ENCODE results near the gene MTG2. TPM values are rescaled to one million over a fixed set of nuclear protein-coding genes. Genes with fewer than 3 reads are reported as not detected.

The MTG2 gene
- total and polyA plus RNA-seq, 2 donors = 10.3 to 25.8 TPM

- 82% methylated on average over 22 of the region's 22 CpGs for WGBS
- H3K36me3 ChIP-seq (ENCODE audit: insufficient read depth) = peaks cover 2% of the 10 kb centered on the region
- no peak for DNase-seq (ENCODE audit: extremely low spot score)
- H3K27ac ChIP-seq (ENCODE audit: low read depth) = no peak overlapping the region
- H3K4me3 ChIP-seq (ENCODE audit: low read depth, low read length) = no peak overlapping the region
- no peaks in the 10 kb centered on the region for H3K4me1 ChIP-seq (ENCODE audit: insufficient read depth)
These were observed 60.3 kb downstream of the MTG2 start for GRCh38 chr20:62243106-62243505.

- DNase-seq (ENCODE audit: extremely low spot score) = no peak
- peaks cover 2% of the 10 kb centered on the region for H3K36me3 ChIP-seq (ENCODE audit: insufficient read depth)
- H3K4me1 ChIP-seq (ENCODE audit: insufficient read depth) = no peaks in the 10 kb centered on the region
- no peak overlapping the region for H3K27ac ChIP-seq (ENCODE audit: low read depth)
- 88% methylated on average over 21 of the region's 21 CpGs for WGBS
- no peak overlapping the region for H3K4me3 ChIP-seq (ENCODE audit: low read depth, low read length)
These were observed 61.2 kb downstream of the MTG2 start for GRCh38 chr20:62243906-62244515.

- Histone ChIP-seq H3K4me1 (ENCODE audit: insufficient read depth) (no peaks in the 10 kb centered on the region), H3K36me3 (ENCODE audit: insufficient read depth) (peaks cover 2% of the 10 kb centered on the region), H3K27ac (ENCODE audit: low read depth) (no peak overlapping the region), H3K4me3 (ENCODE audit: low read depth, low read length) (no peak overlapping the region)
- no peak for DNase-seq (ENCODE audit: extremely low spot score)
- 82% methylated on average over 17 of the region's 17 CpGs for WGBS
These were observed 61.8 kb downstream of the MTG2 start for GRCh38 chr20:62244644-62245108.

- Histone ChIP-seq H3K4me3 (ENCODE audit: low read depth, low read length) (no peak overlapping the region), H3K27ac (ENCODE audit: low read depth) (no peak overlapping the region), H3K36me3 (ENCODE audit: insufficient read depth) (peaks cover 2% of the 10 kb centered on the region), H3K4me1 (ENCODE audit: insufficient read depth) (no peaks in the 10 kb centered on the region)
- WGBS = 86% methylated on average over 19 of the region's 19 CpGs
- DNase-seq (ENCODE audit: extremely low spot score) = no peak
These were observed 63.1 kb downstream of the MTG2 start for GRCh38 chr20:62245911-62246280.

- Histone ChIP-seq H3K4me1 (ENCODE audit: insufficient read depth) (no peaks in the 10 kb centered on the region), H3K36me3 (ENCODE audit: insufficient read depth) (peaks cover under 1% of the 10 kb centered on the region), H3K27ac (ENCODE audit: low read depth) (no peak overlapping the region), H3K4me3 (ENCODE audit: low read depth, low read length) (no peak overlapping the region)
- no peak for DNase-seq (ENCODE audit: extremely low spot score)
- WGBS = 81% methylated on average over 8 of the region's 8 CpGs
These were observed 63.6 kb downstream of the MTG2 start for GRCh38 chr20:62246431-62246830.

GRCh38 chr20:62246872-62247652 is 64.2 kb downstream of the MTG2 start:
- Histone ChIP-seq H3K4me3 (ENCODE audit: low read depth, low read length) (no peak overlapping the region), H3K27ac (ENCODE audit: low read depth) (no peak overlapping the region), H3K36me3 (ENCODE audit: insufficient read depth) (no peaks in the 10 kb centered on the region), H3K4me1 (ENCODE audit: insufficient read depth) (no peaks in the 10 kb centered on the region)
- DNase-seq (ENCODE audit: extremely low spot score) = no peak
- 77% methylated on average over 22 of the region's 22 CpGs for WGBS

- Histone ChIP-seq H3K27ac (ENCODE audit: low read depth) (no peak overlapping the region), H3K4me3 (ENCODE audit: low read depth, low read length) (no peak overlapping the region), H3K4me1 (ENCODE audit: insufficient read depth) (no peaks in the 10 kb centered on the region), H3K36me3 (ENCODE audit: insufficient read depth) (no peaks in the 10 kb centered on the region)
- WGBS = 83% methylated on average over 6 of the region's 6 CpGs
- DNase-seq (ENCODE audit: extremely low spot score) = no peak
These were observed 66.2 kb downstream of the MTG2 start for GRCh38 chr20:62248890-62249560.

GRCh38 chr20:62252342-62252966 is 69.6 kb downstream of the MTG2 start:
- Histone ChIP-seq H3K36me3 (ENCODE audit: insufficient read depth) (no peaks in the 10 kb centered on the region), H3K4me1 (ENCODE audit: insufficient read depth) (no peaks in the 10 kb centered on the region), H3K4me3 (ENCODE audit: low read depth, low read length) (no peak overlapping the region), H3K27ac (ENCODE audit: low read depth) (no peak overlapping the region)
- WGBS = 88% methylated on average over 26 of the region's 26 CpGs
- DNase-seq (ENCODE audit: extremely low spot score) = no peak

Other genes starting within 250 kb of the MTG2 start
- 8.9 TPM for gene TAF4, start 117.1 kb upstream of the MTG2 start, total RNA-seq
- gene TAF4, start 117.1 kb upstream of the MTG2 start, polyA plus RNA-seq = 9.9 TPM
- 28.5 TPM for gene LSM14B, start 60.6 kb upstream of the MTG2 start, total RNA-seq
- 42.9 TPM for gene LSM14B, start 60.6 kb upstream of the MTG2 start, polyA plus RNA-seq
- gene PSMA7, start 39.6 kb upstream of the MTG2 start, total RNA-seq = 83.3 TPM
- gene PSMA7, start 39.6 kb upstream of the MTG2 start, polyA plus RNA-seq = 324 TPM
- 18.0 TPM for gene SS18L1, start 39.3 kb upstream of the MTG2 start, total RNA-seq
- 8.8 TPM for gene SS18L1, start 39.3 kb upstream of the MTG2 start, polyA plus RNA-seq
- 0.16 TPM for gene HRH3, start 37.2 kb downstream of the MTG2 start, total RNA-seq
- 0.10 TPM for gene HRH3, start 37.2 kb downstream of the MTG2 start, polyA plus RNA-seq
- gene OSBPL2, start 55.5 kb downstream of the MTG2 start, total RNA-seq = 40.1 TPM
- gene OSBPL2, start 55.5 kb downstream of the MTG2 start, polyA plus RNA-seq = 24.7 TPM
- gene ADRM1, start 120.0 kb downstream of the MTG2 start, total RNA-seq = 27.5 TPM
- gene ADRM1, start 120.0 kb downstream of the MTG2 start, polyA plus RNA-seq = 115 TPM
- 40.4 TPM for gene LAMA5, start 184.3 kb downstream of the MTG2 start, total RNA-seq
- 162 TPM for gene LAMA5, start 184.3 kb downstream of the MTG2 start, polyA plus RNA-seq
- 396 TPM for gene RPS21, start 204.1 kb downstream of the MTG2 start, total RNA-seq
- gene RPS21, start 204.1 kb downstream of the MTG2 start, polyA plus RNA-seq = 4,730 TPM
- 2.1 TPM for gene CABLES2, start 224.3 kb downstream of the MTG2 start, total RNA-seq
- gene CABLES2, start 224.3 kb downstream of the MTG2 start, polyA plus RNA-seq = 5.7 TPM
- gene RBBP8NL, start 244.5 kb downstream of the MTG2 start, total RNA-seq = 0.69 TPM
- 1.1 TPM for gene RBBP8NL, start 244.5 kb downstream of the MTG2 start, polyA plus RNA-seq

All from urinary bladder (tissue), 4 donors.